ENCODE data around the gene MUTYH.
A peak's percentile ranks its signal among the peaks of the same experiment; 100 is the strongest.
"Not testable (repeated sequence)": the region's sequence is repeated elsewhere in the genome, so short reads cannot be mapped to it uniquely, and the experiment has no call there.

The MUTYH gene

DNA sequence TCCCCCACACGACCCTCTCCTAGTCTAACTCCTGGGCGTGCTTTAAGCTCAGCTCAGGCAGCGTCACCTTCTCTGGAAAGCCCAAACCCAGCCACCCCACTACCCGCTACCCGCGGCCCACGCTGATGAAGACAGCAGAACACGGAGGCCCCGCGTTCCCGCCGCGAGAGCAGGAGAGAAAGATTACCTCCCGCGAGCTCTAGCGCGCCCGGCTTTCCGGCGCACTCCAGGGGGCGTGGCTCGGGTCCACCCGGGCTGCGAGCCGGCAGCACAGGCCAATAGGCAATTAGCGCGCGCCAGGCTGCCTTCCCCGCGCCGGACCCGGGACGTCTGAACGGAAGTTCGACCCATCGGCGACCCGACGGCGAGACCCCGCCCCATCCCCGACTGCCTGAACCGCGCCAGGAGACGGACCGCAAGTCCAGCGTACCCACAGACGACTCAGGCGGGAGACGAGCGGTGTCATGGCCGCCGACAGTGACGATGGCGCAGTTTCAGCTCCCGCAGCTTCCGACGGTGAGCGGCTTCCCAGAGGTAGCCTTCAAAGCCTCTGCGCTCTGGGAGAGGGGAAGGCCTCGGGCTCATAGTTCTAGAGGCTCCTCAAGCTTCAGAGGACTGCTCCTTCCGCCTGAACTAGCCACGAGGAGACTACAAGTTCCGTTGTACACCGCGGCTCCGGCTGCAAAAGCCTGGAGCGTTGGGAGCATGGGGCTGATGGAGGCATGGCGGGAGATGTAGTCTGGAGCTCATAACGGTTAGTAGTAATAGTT, at the start of gene MUTYH, which contains the start of gene TOE1:
TSS of gene MUTYH (minus strand) at position 652 of the 770 bp plus-strand sequence. CDS start 5,935 bp downstream, outside the sequence.
TSS of gene TOE1 (plus strand) at position 382 of the 770 bp plus-strand sequence. CDS start at position 465, 83 bp downstream.
- DNase-seq (ENCODE audit: low read depth) = peak; percentile 89

DNA sequence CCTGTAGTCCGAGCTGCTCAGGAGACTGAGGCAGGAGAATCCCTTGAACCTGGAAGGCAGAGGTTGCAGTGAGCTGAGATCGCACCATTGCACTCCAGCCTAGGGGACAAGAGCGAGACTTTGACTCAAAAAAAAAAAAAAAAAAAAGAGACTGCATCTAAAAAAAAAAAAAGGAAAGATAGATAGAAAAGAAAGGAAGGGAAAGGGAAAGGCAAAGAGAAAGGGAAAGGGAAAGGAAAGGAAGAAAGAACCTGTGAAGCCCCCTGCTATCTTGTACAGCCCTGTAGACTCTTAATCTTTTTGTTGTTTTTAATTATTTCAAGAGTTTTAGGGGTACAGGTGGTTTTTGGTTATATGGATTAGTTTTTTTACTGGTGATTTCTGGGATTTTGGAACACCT, 46.0 kb upstream of the MUTYH start:
- DNase-seq (ENCODE audit: low read depth) = no peak

DNA sequence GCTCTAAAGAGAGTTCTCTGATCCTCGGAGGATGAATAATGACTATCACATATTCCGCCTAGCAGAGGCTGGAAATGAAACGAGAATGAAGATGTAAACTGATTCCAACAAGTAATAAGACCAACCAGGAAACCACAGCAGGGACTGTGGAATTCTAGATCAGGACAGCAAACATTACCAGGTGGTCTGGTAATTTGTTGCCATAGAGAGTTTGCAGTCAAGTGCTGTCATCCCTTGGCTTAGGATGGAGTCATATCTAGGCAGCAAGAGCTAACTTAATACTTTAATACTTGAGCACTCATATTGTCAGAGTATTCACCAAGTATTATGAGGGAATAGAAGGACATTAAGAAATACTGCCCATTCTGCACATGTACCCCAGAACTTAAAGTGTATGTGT, 45.1 kb upstream of the MUTYH start:
- no peak for DNase-seq (ENCODE audit: low read depth)

- not testable (repeated sequence) for DNase-seq (ENCODE audit: low read depth)
Measured at GRCh38 chr1:45384213-45384612, 44.0 kb upstream of the MUTYH start.

DNA sequence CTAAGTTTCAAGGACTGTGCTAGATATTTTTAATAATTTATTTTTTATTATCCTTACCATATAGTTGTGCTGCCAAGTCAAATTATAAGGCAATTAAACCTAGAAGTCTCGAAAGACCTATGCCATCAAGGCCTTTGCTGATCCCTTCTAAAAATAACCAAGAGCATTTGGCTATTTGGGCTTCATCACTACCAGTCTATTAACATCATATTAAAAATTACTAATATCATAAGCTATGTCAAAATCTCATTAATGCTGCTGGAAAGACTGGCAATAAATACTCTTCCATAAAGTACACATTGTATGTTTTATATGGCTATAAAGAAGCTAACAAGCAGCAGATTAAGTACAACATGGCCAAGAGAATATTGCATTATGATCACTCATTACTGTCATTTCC, 43.0 kb upstream of the MUTYH start:
- no peak for DNase-seq (ENCODE audit: low read depth)

DNA sequence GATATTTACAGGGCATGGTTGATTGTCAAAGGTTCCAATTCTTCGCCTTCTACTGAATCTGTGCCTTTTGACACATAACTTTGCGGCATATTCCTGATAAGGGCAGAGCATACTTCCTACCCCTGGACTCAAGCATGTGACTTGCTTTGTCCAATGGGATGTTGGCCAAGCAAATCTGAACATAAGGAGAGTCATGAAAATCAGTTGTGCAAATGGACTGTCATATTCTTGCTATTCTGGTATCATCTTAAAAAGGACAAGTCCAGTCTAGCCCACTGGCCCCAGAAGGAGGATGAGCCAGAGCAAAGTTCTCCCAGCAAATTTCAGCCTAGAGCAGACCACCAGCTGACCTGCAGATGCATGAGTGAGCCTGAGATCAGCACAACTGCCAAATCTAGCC, 41.0 kb upstream of the MUTYH start:
- no peak for DNase-seq (ENCODE audit: low read depth)

DNA sequence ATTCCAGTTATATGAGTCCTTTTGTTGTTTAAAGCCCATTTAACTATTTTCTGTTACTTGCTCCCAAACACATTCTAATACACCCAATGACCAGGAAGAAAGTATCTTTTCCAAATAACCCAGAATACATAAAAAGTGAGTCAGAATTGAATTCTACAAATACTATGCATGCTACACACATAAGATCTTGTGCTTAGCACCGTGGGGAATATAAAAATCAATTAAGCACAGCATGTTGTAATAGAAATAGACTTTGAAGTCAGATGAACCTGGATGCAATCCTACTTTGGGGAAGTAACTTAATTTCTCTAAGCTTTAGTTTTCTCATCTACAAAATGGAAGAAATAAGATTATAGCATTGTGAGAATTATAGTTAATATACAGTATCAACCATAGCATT, 40.5 kb upstream of the MUTYH start:
- DNase-seq (ENCODE audit: low read depth) = no peak

GRCh38 chr1:45380125-45380524, 39.9 kb upstream of the MUTYH start:
- no peak for DNase-seq (ENCODE audit: low read depth)

GRCh38 chr1:45379524-45379923, 39.3 kb upstream of the MUTYH start:
- DNase-seq (ENCODE audit: low read depth) = no peak

DNA sequence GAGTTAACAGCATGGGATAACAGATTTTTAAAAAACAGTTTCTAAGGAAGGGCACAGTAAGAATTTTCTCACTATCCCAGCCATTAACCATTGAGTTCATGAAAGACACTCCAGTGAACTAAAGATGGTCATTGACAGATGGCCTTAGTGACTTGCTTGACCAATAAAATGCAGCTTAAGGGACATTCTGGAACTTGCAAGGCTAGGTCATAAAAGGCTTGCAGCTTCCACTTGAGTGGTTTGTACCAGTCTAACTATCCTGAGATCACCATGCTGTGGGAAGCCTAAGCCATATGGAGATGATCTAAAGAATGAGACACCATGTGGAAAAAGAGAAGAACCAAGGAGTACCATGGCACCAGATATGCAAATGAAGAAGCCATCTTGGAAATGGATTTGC, 37.9 kb upstream of the MUTYH start:
- no peak for DNase-seq (ENCODE audit: low read depth)

DNA sequence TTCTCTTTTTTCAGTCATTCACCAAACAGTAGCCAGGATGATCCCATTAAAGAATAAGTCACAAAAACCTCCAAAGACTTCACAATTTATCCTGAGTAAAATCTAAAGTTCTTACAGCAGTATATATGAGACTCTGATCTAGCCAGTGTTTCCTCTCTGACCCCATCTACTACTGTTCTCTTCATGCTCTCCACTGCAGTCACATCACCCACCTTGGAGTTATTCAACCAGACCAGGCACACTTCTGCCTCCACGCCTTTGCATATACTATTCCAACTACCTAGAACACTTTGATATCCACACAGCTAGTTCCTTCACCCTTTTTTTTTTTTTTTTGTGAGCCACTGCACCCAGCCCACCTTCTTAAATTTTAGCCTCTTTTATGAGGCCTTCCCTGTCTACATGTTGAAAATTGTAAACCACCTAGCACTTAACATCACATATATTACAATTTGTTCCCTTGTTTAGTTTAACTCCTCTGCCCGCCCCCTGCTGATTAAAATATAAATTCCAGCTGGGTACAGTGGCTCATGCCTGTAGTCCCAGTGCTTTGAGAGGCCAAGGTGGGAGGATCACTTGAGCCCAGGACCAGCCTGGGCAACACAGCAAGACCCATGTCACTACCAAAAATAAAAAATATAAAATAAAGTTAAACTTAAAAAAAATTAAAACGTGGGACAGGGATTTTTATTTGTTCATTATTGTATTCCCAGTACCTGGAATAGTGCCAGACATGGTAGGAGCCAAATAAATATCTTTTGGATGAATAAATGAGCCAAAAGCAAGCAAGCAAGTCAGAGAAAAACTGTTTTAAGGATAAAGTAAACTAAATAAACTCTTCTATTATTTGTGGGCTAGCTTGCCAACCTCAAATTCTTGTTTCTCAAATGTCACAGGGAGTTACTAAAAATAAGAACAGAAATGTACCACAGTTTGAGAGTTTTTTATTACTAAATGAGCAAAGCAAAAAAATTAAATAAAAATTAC, 35.2 kb upstream of the MUTYH start:
- DNase-seq (ENCODE audit: low read depth) = no peak

DNA sequence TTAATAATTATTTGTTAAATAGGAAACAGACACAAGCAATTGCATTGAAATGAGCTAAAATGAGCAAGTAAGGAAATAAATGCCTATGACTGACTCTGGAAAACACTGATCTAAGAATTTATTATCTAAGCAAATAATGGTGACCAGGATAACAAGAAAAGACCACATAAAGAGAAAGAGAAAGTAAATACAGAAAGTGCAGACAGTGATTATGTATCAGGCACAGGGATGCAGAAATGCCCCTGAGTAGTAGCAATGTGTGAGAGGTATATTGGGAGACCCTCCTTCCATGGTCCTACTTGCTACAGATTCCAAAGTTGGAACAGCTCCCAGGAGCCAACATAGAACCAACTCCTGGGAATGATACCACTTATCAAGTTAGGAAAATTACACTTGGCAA, 33.3 kb upstream of the MUTYH start:
- no peak for DNase-seq (ENCODE audit: low read depth)

DNA sequence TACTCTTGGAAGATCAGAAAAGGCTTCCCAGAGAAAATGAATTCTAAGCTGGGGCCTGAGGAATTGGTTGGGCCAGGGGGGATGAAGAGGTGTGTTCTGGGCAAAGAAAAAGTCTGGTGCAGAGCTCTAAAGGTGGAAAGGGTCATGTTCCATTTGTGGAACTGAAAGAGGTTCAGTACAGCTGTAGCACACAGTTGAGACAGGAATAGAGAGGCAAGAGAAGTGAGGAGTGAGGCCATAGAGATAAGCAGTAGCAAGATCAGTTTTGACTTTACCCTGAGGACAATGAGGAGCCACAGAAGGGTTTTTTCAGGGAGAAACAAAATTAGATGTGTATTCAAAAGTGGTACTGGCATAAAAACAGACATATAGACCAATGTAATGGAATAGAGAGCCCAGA, 30.3 kb upstream of the MUTYH start:
- DNase-seq (ENCODE audit: low read depth) = no peak

- no peak for DNase-seq (ENCODE audit: low read depth)
Measured at GRCh38 chr1:45365051-45365450, 24.8 kb upstream of the MUTYH start.

DNA sequence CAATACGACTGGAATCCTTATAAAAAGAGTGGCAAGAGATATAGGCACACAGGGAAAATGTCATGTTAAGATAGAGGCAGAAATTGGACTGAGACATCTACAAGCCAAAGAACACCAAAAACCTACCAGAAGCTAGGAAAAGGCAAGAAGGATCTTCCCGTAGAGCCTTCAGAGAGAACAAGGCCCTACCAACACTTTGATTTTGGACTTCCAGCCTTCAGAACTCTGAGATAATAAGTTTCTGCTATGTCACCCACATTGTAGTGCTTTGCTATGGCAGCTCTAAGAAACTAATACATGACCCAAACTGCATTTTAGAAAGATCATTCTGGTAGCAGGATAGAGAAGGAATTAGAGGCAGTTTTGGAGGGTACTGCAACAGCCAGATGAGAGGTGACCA, 24.1 kb upstream of the MUTYH start:
- no peak for DNase-seq (ENCODE audit: low read depth)

- not testable (repeated sequence) for DNase-seq (ENCODE audit: low read depth)
Measured at GRCh38 chr1:45360981-45361380, 20.7 kb upstream of the MUTYH start.

DNA sequence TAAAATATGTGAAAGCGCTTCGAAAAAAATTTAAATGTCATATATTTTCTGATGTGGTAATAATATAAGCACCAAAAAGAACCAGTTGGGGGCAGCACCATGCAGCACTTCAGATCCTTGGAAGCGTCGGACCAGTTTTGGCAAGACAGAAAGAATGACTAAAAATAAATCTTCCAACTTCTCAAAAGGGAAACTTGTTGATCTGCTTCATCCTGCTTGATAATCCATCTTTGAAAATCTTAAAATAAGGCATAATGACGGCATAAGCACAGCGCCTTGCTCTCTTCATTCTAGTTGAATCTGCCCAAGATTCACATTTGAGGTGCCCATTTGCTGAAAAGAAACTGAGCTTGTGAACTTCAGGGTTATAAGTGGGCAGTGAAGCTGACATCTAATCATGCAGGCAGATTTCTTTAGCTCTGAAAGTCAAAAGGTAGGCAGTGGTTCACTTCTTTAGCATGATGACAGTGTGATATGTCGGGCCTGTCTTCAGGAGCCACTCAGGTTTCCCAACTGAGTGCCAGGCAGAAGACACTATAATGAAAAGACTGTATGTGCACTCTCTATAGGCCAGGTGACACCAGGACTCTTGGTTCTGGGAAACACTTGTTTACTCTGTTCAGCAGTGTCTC, 19.8 kb upstream of the MUTYH start:
- peak; percentile 19 for DNase-seq (ENCODE audit: low read depth)

DNA sequence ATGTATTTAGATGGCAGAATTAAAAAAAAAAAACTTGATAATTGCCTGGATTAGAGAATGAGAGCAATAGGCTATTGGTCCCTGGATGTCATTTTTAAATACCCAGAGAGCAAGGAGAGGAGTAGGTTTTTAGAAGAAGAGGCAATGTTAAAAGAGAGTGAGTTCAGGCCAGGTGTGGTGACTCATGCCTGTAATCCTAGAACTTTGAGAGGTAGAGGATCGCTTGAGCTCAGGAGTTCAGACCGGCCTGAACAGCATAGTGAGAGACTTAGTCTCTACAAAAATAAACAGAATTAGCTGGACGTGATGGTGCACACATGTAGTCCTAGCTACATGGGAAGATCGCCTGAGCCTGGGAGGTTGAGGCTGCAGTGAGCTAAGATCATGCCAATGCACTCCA, 15.9 kb upstream of the MUTYH start:
- DNase-seq (ENCODE audit: low read depth) = no peak

- DNase-seq (ENCODE audit: low read depth) = no peak
Measured at GRCh38 chr1:45355683-45356082, 15.4 kb upstream of the MUTYH start.

- no peak for DNase-seq (ENCODE audit: low read depth)
Measured at GRCh38 chr1:45354838-45355237, 14.6 kb upstream of the MUTYH start.

- DNase-seq (ENCODE audit: low read depth) = no peak
Measured at GRCh38 chr1:45353685-45354084, 13.4 kb upstream of the MUTYH start.

GRCh38 chr1:45351508-45351907, 11.3 kb upstream of the MUTYH start:
- no peak for DNase-seq (ENCODE audit: low read depth)

All from stimulated activated CD4-positive, alpha-beta T cell treated with anti-CD3 and anti-CD28 coated beads, Interleukin-2, amount 100 ng/mL, for 4 hours (primary cell).